ENCODE data around the gene RASA4.
"Not testable (repeated sequence)": the region's sequence is repeated elsewhere in the genome, so short reads cannot be mapped to it uniquely, and the experiment has no call there.

RASA4 gene

GRCh38 chr7:102616507-102617125 is at the start of gene RASA4:
RASA4 (minus strand) TSS chr7:102616756; CDS start chr7:102616689, 67 bp downstream.
- peak; percentile 82 for DNase-seq

- DNase-seq, result not testable (repeated sequence)
These were observed 48.2 kb upstream of the RASA4 start for GRCh38 chr7:102664765-102665164.

GRCh38 chr7:102649924-102650323 is 33.4 kb upstream of the RASA4 start, which contains the start of gene SPDYE2B:
SPDYE2B (plus strand) TSS chr7:102650319; CDS start chr7:102652349, 2,030 bp downstream.
- DNase-seq, result not testable (repeated sequence)

DNA sequence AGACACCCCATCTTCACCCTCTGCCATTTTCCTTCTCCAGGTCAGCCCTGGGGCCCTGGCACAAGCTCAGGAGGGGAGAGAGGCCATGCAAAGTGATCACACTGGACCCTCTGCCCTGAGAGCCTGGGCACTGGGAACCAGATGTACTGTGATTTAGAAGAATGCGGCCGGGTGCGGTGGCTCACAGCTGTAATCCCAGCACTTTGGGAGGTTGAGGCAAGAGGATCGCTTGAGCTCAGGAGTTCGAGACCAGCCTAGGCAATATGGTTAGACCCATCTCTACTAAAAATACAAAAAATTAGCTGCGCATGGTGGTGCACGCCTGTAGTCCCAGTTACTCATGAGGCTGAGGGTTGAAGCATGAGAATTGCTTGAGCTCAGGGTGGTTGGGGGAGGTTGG is 31.3 kb upstream of the RASA4 start:
- peak; percentile 50 for DNase-seq

- DNase-seq, result not testable (repeated sequence)
These were observed 26.8 kb upstream of the RASA4 start for GRCh38 chr7:102643404-102643803.

- not testable (repeated sequence) for DNase-seq
These were observed 26.1 kb upstream of the RASA4 start, which contains the start of gene UPK3BL1 for GRCh38 chr7:102642691-102643090. UPK3BL1 (minus strand) TSS chr7:102642791; CDS start chr7:102642741, 50 bp downstream.

GRCh38 chr7:102638848-102639247 is 22.3 kb upstream of the RASA4 start:
- DNase-seq, result not testable (repeated sequence)

DNA sequence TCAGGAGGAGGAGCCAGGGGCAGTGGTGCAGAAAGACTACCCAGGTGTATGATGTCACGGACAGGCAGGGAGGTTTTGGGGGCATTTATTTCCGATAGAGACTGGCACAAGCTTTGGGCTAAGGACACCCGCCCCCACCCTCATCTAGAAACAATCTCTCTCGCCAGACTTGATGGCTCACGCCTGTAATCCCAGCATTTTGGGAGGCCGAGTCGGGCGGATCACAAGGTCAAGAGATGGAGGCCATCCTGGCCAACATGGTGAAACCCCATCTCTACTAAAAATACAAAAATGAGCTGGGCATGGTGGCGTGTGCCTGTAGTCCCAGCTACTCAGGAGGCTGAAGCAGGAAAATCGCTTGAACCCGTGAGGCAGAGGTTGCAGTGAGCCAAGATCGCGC is 20.4 kb upstream of the RASA4 start:
- DNase-seq, result peak; percentile 61

GRCh38 chr7:102635354-102635753 is 18.8 kb upstream of the RASA4 start:
- not testable (repeated sequence) for DNase-seq

DNA sequence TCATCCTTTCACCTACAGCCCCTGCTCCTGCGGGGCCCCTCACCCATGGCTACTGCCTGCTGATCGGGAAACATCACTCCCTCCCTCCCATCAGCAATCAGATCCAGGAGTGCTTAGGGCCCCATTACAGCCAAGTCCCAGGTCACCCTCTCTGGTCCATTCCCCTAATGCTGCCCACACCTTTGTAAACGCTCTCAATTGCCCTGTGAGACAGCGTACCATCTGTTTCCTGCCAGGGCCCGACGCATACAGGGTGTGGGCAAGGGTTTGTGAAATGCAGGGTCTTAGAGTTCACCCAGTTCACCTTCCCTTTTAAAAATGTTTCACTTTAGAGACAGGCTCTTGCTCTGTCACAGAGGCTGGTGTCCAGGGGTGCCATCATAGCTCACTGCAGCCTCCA is 17.7 kb upstream of the RASA4 start:
- DNase-seq, result not testable (repeated sequence)

DNA sequence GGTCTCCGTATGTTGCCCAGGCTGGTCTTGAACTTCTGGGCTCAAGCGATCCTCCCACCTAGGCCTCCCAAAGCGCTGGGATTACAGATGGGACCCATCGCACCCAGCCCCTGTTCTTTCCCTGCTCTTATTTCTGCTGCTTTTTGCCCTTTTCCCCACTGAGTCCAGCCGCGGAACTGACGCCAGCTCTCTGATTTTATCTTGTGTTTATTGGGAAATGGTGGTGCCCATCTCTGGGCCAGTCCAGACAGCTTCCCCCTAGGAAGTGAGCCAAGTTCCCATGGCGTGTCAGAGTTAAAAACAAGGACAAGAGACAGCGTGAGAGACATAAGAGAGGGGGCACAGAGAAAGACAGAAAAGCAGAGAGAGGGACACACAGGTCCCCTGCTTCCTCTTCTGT is 14.1 kb upstream of the RASA4 start:
- peak; percentile 33 for DNase-seq

DNA sequence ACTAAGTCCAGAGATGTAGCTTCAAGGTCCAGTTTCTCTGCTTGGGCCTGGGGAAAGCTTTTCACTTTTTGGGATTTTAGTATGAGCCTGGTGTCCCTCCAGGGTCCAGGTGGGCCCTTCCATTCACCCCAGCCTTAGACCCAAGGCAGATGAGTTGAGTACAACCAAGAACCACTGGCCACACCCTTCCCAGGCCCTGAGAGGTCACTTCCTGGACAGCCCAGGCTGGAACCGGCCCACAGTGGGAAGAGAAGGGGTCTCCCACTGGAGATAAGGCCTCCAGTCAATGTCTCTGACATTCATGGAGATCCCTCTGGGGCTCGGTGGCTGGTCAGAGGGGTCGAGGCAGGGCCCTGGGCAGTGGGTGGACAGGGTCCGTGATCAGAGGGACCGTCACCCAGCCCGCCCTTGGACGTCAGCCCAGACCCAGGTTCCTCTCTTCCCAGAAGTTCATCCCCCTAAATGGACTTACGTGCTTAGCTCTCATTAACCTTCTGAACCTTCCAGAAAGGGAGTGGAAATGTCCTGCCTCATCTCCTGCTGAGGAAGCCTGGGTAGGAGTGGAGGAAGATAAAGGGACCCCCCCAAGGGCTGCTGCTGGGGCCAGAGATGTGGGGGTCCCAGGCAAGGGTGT is 10.8 kb upstream of the RASA4 start:
- DNase-seq, result not testable (repeated sequence)

GRCh38 chr7:102618122-102618521 is 1.6 kb upstream of the RASA4 start:
- DNase-seq, result peak; percentile 42

DNA sequence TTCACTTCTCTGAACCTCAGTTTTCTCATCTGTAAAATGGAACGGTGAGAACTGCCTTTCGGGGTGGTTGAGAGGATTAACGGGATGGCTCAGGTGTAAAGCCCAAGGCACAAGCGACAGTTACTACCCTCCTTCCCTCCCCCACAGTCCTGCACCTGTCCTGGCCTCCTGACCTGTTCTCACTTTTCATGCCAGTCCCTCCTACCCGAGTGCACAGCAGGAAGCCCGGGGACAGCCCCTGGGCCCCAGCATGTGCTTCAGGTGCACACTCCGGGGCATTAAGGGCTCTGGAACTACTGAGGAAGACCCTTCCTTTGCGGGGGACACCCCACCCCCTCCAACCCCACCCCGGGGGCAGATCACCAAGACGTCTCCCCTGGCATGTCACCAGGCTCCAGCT is 626 bp downstream of the RASA4 start:
- not testable (repeated sequence) for DNase-seq

DNA sequence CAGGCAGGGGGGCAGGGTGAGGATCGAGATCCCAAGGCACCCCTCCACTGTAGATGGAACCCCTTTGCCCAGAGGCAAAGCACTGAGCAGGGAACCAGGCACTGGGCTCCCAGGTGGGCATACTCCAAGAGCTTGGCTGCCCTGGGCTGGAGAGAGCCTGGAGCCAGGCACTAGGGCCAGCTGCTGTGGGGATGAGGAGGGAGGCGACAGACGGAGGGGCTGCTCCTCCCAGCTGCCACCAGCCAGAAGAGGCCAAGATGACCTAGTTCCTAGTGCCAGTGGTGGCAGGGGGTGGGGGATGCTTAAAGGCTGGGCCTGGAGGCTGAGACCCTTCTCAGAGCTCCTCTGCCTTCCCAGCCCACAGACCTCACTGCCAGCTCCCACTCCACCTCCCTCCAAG is 1.7 kb downstream of the RASA4 start:
- not testable (repeated sequence) for DNase-seq

GRCh38 chr7:102614346-102614697 is 2.2 kb downstream of the RASA4 start:
- DNase-seq, result not testable (repeated sequence)

- peak; percentile 59 for DNase-seq
These were observed 2.8 kb downstream of the RASA4 start for GRCh38 chr7:102613575-102614345.

DNA sequence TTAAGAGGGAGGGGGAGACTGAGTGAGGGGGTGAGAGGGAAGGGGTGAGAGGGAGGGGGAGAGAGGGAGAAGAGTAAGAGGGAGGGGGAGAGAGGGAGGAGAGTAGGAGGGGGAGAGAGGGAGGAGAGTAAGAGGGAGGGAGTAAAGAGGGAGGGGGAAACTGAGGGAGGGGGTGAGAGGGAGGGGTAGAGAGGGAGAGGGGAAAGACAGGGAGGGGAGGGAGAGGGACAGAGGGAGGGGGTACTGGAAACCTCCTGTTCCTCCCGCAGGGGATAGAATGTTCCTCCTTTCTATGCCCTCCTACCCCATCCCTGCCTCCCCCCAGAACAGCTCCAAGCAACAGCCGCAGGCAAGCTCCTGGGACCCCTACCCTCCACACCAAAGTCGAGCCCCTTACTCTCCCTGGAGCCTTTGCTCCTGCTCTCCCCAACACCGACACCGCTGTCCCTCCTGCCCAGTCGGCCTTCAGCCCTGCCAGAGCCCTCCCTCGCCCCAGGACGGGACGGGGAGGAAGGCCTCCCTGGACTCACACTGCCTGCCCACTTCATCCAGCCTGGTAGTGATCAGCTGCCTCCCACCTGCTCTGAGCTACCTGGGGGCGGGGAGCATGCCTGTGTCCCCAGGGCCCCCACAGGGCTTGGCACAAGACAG is 4.8 kb downstream of the RASA4 start:
- DNase-seq, result peak; percentile 63

DNA sequence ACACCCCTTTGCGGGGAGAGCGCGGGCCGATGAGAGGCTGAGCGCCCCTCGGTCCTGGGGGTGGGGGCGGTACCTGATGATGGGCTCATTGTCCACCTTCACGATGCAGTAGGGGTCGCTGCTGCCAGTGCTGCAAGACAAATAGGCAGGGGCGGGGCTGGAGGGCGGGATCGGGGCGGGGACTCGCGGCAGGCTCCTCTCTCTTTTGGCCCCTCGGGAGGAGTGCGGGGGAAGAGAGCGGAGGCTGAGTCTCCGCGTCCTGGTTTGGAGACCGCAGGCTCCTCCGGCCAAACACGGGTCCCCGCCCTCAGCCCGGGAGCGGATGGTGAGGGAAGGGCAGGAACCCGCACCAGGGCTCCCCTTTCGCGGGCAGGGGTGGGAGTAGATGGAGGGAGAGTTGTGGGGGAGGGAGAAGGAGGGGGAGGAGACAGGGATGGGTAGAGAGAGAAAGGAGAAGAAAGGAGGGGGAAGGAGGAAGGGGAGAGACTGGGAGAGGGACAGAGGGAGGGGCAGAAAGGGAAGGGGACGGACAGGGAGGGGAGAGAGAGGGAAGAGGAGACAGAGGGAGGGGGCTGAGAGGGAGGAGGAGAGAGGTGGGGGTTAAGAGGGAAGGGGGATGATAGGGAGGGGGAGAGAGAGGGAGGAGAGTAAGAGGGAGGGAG is 5.4 kb downstream of the RASA4 start:
- DNase-seq, result not testable (repeated sequence)

- DNase-seq, result peak; percentile 46
These were observed 6.1 kb downstream of the RASA4 start for GRCh38 chr7:102610441-102610840.

DNA sequence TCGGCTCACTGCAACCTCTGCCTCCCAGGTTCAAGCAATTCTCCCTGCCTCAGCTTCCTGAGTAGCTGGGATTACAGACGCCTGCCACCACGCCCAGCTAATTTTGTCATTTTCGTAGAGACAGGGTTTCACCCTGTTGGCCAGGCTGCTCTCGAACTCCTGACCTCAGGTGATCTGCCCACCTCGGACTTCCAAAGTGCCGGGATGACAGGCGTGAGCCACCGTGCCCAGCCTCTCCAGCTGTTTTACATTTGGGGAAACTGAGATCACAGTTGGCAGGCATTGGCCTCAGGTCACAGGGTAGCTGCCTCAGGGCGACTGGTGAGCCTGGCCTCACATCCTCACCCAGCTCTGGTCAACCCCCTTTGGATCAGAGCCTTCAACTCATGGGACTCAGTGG is 6.8 kb downstream of the RASA4 start:
- DNase-seq, result peak; percentile 47

DNA sequence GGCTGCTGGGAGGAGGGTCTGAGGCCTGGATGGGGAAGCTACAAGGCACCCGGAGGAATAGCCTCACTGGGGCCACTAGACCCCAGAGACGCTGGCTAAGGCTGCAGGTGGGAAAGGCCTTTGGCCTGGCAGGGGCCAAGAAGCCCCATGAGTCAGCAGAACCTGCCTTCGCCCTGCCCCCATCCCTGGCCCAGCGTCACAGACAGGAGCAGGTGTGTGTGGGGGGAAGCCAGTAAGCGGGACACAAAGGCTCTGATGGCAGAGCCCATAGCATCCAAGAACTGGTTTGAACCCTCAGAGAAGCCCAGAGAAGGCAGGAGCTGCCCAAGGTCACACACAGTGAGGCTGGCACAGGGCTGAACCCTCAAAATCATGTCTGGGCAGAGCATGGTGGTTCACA is 9.7 kb downstream of the RASA4 start:
- not testable (repeated sequence) for DNase-seq

Measured in activated effector memory CD4-positive, alpha-beta T cell treated with anti-CD3 and anti-CD28 coated beads, Interleukin-2, amount 50 U/mL, for 16 hours (primary cell).